Activated CD8-positive, alpha-beta memory T cell treated with anti-CD3 and anti-CD28 coated beads, Interleukin-2, amount 50 U/mL, for 24 hours (primary cell): ENCODE measurements around the gene SRPX2.

Experiments
- DNase-seq: peaks from one replicate; pipeline ENCODE4 v3.0.0-alpha.2; 2020; ENCODE audit errors: extremely low read depth

The SRPX2 gene

GRCh38 chrX:100649550-100650356 is 5.8 kb downstream of the SRPX2 start:
- DNase-seq = no peak

GRCh38 chrX:100650841-100651240 is 6.8 kb downstream of the SRPX2 start:
- no peak for DNase-seq

GRCh38 chrX:100652266-100652665 is 8.3 kb downstream of the SRPX2 start:
- DNase-seq = no peak

DNA sequence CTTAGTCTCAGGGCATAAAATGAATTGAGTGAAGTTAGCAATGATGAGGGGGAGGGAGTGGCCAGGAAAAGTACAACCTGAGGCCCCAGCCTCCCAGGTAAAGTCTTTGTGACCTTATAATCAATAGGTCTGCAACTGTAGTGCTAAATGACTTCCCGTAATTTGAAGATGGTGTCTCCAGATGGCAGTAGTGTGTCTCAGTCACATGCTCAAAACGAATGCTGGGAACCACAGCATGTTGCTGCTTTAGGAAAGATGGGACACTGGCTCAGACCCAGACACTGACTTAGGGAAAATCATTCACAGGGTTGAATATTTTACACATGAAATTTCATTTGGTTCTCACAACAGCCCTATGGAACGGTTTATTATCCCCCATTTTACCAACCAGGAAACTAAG is 10.3 kb downstream of the SRPX2 start:
- DNase-seq = no peak

DNA sequence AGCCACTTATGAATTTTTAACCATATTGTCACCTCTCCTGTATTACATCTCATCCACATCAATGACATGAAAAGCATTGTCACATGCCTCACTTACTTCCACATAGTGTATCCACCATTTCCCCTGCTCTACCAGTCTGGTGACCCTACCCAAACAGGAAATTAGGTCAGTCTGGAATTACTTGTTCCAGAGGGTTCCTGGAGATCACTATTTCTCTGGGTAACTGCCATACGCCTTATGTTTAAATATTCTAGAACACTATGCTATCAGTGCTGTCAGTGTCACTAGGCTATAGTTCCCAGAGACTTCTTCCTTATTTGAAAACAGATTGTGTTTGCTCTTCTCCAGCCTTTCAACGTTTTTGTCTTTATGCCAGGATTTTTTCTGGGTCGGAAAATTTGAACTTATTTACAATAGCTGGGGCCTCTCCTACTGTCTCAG is 15.0 kb downstream of the SRPX2 start:
- no peak for DNase-seq

DNA sequence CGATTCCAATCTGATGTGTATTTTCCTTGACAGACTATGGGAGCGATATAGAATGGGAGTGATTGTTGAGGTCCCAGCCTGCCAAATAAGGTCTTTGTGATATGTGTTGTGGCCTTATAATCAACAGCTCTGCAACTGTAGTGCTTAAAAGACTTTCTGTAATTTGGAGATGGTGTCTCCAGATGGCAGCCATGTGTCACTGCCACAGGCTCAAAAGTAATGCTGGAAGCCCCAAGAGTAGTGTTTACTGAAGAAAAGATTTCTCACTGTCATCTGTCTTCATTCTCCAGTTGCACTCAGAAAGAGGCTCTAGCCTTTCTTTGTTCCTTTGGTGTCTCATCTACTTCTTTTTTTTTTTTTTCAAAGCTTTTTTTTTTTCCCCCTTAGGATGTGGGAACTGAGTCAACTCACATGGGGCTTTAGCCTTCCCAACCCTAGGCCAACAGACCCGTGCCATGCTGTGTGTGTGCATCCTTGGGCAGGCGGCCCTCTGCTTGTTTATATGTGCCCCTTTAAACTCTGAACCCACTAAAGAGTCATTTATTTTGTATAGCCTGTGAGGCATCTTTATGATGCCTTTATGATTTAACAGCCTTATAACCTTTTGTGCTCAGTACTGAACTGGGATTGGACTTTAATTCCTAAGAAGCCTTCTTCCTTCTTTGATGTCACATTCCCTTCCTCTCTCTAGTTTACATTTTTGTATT is 15.6 kb downstream of the SRPX2 start:
- no peak for DNase-seq

- no peak for DNase-seq
These were observed 18.2 kb downstream of the SRPX2 start for GRCh38 chrX:100662170-100662569.

DNA sequence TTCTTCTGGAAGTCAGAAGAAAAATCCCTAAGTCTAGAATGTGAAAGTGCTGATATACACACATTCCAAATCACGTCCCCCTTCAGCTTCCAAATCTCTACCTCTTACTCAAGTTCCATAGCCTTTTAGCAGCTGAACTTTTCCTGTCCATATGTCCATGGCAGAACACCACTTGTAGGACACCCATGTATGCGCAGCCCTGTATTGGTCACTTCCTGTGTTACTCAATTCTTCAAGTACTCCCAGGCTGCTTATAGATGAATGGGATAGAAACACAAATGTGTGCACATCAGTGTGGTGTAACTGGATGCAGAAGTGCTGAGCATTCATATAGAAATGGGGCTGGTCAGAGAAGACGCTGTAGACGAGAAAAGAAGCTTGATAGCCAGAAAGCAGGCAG is 18.8 kb downstream of the SRPX2 start:
- DNase-seq = no peak

- no peak for DNase-seq
These were observed 19.6 kb downstream of the SRPX2 start for GRCh38 chrX:100663642-100664041.

- no peak for DNase-seq
These were observed 29.0 kb downstream of the SRPX2 start for GRCh38 chrX:100672966-100673365.

- DNase-seq = no peak
These were observed 29.5 kb downstream of the SRPX2 start for GRCh38 chrX:100673397-100673953.

GRCh38 chrX:100674705-100675104 is 30.7 kb downstream of the SRPX2 start:
- no peak for DNase-seq

DNA sequence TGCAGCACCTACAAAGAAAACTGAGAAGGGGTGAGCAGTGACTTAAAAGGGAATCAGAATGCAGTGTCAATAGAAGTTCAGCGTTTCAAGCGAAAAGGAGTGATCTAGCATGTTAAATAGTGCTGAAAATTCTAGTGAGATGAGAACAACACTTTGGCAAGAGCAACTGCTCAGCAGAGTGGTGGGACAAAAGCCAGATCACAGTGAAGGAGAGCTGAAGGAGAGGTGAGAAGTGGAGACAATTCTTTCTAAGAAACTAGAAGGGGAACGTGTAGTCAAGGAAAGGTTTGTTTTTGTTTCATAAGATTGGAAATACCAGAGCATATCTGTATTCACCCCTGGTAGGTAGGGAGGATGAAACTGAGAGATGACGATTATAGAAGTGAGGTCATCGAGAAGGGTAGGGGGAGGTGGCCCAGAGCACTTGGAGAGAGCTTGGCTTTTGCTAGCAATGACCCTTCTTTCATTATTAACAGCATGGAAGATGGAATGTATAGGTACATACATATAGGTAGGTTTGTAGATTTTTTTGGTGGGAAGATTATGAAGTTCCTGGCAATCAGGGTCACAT is 33.7 kb downstream of the SRPX2 start:
- no peak for DNase-seq

DNA sequence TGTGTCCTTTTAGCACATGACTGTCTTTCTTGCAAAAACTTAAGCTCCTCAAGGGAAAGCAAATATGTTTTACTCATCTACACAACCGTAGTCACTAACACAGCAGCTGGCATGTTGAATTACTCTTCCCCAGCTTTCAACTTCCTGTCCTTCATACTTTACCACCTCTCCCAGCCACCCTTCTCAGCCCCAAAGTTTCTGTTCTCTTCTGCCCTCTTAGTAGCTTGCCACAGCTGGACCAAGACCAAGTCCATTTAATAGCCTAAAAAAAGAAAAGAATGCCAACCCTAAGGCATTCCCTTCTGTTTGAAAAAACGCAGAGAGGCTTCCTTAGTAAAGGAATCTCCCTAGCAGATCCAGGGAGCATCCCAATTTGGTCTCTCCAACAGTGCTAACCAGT is 36.8 kb downstream of the SRPX2 start:
- no peak for DNase-seq

GRCh38 chrX:100681599-100681998 is 37.6 kb downstream of the SRPX2 start:
- DNase-seq = no peak

DNA sequence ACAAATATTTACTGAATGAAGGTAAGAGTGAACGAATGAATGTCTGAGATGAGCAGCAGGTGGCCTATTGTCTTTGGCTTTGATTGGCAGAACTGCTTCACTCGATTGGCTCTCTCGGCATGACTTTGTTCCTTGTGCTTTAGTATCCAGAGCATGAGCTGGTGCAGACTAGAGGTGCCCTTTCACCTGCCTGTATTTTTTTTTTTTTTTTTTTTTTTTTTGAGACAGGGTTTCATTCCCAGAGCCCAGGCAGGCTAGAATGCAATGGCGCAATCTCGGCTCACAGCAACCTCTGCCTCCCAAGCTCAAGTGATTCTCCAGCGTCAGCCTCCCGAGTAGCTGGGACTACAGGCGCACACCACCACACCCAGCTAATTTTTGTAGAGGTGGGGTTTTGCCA is 38.9 kb downstream of the SRPX2 start:
- no peak for DNase-seq

- DNase-seq = peak; percentile 12
These were observed 41.4 kb downstream of the SRPX2 start for GRCh38 chrX:100685284-100685996.

DNA sequence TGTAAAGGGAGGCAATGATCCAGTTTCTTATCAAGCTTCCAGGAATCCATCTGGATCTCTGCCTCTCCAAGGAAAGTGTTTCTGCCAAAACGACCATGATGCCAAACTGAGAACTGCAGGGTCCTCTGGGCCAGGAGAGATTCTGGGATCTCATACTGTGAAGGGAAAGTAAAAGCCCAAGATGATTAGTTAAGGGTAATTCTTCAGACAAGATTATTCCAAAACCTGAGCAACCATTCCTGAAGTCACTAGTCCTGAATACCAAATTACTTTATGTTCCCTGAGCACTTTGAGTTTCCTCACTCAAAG is 42.0 kb downstream of the SRPX2 start:
- DNase-seq = no peak

DNA sequence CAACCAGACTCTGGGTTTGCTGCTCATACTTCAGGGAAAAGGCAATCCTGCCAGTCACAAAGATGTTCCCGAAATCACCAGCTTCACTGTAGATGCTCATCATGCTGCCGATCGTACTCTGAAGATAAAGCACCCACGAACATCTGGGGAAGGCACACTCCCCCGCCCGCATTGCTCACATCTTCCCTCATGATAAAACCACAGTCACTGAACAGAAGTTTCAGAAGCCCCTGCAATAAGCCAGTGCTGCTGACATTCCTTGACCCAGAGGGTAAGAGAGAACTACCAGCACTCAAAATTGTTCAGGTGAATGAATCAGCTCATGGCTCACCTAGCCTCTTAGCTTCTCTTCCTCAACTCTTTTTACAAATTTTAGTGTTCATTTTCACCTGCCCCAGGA is 43.1 kb downstream of the SRPX2 start:
- no peak for DNase-seq

GRCh38 chrX:100687546-100687945 is 43.5 kb downstream of the SRPX2 start:
- DNase-seq = no peak

GRCh38 chrX:100695302-100695701 is 51.3 kb downstream of the SRPX2 start:
- no peak for DNase-seq

DNA sequence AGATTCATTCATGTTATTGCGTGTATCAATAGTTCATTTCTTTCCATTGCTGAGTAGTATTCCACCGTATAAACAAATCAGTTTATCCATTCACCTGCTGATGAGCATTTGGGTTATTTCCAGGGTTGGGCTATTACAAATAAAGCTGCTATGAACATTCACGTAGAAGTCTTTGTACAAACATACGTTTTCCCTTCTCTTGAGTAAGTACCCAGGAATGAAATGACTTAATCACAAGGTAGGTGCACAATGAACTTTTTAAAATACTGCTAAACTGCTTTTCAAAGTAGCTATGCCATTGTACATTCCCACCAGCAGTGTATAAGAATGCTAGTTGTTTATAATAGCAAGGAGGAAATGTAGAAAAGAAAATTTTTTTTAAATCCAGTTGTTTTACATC is 52.0 kb downstream of the SRPX2 start:
- DNase-seq = no peak
